HG03575 (cell line): Measurements from ENCODE around the gene NPAS3.

Source experiments
- ATAC-seq: cut with Tn5 transposase; IDR thresholded peaks from one replicate; pipeline ENCODE4 v1.9.1; 2021; ENCODE audit not compliant: unreplicated experiment, insufficient number of reproducible peaks, low FRiP score; ENCODE audit errors: extremely low read depth

Gene NPAS3

DNA sequence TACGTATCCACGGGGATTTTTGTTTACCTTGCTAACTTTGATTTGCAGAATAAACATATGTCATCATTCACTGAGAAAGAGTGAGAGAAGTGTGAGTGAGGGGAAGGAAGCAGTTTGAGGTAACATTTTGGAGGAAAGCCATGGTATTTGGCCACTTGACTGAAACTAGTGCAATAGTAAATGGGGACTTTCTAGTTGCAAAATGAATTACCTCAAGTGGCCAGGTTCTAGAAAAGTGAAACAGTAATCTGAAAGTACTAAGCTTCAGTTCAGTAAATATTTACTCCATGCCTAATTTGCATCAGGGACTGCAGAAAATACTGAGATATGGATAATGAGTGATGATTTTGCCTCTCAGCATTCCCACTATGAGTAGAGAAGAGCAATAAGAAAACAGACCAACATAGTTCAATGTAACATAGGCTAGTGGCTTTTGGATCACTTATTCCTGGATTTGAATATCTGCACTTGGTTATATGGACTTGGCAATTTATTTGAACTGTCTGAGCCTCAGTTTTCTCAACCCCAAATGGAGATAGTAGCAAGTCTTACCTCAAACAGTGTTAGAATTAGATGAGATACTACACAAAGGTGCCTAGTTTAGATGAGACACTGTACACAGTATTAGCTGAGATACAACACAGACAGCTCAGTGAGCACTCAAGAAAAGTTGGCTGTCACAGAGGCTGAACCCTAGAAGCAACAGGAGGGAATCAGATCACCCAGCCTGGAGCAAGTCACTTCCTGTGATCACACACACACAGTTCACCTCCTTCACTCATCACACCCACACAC, 439.1 kb downstream of the NPAS3 start:
- peak; percentile 75 for ATAC-seq

DNA sequence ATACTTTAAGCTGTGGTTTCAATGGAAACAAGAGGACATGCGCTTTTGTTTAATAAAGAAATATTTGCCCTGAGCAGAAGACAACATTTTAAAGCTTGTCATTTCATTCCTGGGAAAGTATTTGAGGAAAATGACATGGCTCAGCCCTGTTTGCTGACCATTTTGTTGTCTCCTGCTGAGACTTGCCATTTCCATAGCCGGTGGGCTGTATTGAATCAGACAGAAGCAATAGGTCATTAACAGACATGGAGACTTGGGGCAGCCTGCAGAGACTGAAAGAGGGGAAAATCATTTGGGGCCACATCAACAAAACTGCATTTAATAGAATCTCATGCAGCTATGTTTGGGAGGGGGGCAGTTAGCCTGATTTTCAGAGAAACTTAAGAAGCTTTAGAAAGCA, 443.0 kb downstream of the NPAS3 start:
- ATAC-seq, result no peak

DNA sequence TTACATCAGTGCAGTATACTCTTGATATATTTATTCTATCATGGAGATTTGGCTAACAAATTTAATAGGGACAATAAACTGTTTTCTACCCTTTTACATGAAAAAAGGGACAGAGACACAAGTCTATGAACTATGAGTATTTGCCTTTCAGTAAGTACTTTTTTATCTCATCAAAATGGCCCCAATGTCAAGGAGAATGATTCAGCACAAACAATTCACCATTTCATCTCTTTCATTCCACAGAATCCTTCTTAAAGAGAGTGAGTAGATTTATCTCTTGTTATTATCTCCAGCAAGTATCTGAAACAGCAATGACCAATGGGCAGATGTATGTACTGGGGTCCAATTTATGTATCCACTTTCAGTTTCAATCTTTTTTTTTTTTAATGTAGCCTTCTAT, 447.5 kb downstream of the NPAS3 start:
- ATAC-seq, result no peak

DNA sequence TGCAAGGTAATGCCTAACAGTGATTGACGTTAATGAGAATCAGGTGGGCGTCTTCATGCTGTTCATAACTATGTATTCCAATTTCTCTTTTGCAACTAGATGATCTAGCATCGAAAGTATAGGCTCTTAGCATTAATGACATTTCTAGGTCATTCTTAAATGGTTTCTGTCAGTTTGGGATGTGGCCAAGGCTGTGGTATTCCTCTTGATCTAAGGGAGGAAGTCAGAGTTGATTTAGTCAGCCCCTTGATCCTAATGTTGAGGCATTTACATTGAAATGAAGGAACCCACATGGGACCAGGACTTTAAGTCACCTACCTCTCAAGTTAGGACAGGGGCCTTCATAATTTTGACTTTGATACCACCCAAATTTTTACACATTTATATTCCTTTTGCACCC, 448.1 kb downstream of the NPAS3 start:
- ATAC-seq, result no peak

DNA sequence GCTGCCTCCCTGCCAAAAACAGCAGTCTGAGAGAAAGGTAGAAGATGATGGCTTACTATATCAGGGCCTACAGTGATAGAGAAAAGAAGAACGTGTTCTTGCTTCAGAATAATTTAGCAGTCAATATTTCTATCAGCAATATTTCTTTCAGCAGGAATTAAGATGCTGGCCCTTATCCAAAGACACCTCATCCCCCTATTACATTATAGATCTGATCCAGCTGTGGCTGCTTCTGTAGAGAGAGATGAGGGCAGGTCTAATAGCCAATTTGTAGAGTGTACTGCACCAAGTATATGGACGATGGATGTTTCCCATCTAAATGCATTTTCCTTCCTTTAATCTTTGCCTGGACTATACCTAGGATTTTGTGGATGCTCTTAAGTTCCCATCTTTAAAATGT, 451.7 kb downstream of the NPAS3 start:
- ATAC-seq, result no peak

DNA sequence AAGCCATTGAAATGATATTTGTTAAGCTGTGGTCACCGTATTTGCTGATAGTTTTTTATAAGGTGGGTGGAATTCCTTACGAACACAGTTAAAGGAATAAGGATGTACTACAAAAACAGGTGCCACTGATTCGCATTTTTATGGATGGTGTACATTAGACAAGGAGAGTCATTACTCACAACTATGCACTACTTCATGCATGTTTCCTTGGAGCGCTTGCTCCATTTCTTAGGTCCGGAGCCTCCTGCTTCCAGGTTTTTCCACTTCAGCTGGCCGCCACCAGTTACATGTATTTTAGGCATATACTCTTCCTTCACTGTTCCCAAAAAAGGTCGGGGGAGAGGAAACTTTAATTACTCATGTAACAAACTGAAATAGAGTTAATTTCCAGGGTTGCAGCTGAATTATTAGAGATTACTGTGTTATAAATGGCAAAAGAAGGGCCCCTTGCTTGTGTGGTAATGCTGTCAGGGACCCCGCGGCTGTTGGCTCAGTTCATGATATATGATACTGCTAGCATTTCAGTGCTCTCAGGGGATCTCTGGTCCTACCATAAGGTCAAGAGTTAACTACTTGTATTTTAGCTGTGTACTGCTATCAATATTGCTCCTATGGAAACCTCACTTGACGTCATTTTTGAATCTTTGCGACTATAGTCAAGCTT, 454.7 kb downstream of the NPAS3 start:
- ATAC-seq, result no peak

DNA sequence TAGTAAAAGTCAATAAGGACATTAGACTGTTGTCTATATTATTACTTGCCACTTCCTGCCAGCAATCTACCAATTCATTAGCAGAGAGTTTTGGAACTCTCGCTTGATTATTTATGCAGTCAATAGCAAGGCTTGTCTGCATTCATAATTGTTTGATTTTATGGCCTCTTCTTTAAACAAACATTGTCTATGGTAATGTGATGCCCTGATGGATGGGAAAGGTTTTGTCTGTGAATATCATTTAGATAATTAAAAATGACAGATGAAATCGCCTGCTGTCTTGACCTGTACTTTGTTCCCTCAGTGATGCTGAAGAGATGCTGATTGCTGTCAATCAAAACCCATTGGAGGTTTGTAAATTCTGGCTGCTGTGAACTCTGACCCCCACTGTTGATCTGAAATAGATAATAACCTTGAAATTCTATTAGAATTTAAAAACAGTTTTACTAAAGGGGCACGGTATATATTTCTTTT, 455.3 kb downstream of the NPAS3 start:
- ATAC-seq, result no peak

DNA sequence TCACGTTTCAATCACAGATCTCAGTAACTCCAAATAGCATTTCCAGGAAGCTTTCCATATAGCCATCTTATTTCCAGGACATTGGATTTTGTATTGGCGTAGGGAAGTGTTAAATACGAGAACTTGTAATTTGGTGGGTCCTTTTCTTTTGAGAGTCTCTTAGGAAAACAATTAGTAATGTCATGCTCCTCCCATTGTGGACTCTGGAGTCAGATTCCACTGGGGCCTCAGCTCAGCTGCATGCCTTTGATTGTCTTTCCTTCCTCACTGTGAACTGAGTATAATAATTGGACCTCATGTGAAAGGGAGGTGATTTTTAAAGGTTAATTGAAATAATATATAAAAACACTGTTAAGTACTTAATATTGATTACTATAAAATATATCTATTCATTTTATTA, 462.6 kb downstream of the NPAS3 start:
- no peak for ATAC-seq

DNA sequence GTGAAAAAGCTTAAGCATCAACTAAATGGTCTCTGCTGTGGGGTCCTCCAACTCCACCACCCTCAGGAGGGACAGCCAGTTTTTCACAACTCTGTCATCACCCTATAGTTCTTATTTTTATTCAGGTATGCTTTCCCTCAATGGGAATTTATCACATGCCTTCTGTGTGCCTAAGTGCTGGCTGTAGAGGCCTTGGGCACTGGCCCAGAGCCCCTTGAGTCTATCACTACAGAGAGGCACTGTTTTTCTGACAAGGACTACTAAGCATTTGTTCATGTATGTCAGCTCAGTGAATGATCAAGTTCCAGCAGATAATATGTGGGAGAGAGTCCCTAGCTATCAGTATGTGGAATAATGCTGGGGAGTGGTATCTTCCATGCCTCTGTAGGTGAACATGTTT, 463.9 kb downstream of the NPAS3 start:
- ATAC-seq, result no peak

DNA sequence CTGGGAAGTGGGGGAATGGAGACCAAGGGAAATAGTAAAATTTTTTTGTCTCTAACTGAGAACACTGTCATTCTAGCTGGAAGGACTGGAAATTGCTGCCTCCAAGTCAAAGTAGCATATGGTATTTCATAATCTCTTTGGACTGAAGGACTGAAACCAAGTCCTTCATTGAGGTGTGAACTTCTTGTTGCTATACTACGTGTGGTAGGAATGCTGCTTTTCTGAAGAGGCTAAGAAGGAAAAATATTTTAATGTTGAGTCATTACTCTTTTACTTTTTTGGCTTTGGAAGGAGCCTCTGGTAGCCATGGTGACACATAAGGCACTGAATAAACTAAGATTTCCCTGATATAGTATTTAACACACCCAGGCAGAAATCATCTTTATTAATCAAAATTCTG, 465.4 kb downstream of the NPAS3 start:
- no peak for ATAC-seq

DNA sequence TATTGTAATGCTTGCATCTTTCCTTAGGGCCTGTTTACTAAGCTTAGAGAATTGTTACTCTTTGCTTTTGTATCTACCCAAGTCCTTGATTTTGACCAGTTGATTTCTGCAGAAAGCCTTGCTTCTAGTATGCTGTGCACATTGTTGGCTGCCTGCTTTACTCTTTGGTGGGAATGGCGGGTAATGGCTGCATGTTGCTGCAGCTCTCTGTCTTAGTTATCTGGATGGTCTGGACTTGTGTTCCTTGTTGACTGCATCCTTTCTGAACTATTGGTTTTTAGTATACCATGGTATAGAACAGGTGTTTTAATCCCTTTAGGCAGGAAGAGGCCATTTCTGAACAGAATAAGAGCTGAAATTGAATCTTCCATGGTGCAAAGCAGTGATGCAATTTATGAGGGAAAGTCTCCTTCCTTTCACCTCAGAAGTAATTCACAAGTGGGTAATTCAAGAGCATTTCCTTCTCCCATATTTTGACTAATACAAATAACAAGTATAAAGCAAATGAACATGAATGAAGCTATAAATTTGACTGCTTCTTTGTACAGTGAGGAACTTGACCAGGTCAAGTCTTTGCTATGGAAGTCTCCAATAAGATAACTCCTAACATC, 466.4 kb downstream of the NPAS3 start:
- no peak for ATAC-seq

DNA sequence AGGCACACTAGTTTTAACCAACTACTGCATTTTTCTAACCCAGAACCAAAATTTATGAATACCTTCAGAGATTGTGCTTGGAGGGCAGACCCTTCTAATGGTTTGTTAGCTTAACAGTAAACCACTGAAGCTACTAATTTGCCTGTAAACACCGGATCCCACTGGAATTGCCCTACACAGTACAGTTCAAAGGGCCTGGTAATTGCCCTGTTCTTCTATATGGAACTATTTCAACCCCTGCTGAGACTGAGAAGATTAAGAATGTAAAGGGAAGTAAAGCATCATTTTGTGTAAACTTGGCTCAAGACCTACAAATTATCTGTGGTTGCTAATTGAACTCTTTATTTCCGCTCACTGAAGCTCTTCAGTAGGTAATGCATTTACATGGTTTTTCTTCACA, 468.1 kb downstream of the NPAS3 start:
- no peak for ATAC-seq

DNA sequence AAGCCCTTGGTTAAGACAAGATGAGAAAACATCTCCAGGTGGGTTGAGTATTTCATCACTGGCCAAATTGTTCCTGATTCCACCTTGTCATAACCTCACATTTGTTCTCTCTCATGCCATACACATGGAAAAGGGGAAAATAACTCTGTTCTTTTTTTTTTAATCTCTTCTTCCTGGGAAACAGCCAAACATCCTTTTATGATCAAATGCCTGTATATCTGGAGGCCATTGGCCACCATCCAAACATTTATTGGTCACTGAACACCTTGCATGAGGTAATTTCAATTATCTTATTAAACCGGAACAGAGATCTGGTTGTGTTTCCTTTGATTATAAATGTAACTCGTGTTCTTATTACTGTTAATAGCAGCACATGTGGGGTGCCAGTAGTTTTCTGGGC, 469.6 kb downstream of the NPAS3 start:
- ATAC-seq, result no peak

DNA sequence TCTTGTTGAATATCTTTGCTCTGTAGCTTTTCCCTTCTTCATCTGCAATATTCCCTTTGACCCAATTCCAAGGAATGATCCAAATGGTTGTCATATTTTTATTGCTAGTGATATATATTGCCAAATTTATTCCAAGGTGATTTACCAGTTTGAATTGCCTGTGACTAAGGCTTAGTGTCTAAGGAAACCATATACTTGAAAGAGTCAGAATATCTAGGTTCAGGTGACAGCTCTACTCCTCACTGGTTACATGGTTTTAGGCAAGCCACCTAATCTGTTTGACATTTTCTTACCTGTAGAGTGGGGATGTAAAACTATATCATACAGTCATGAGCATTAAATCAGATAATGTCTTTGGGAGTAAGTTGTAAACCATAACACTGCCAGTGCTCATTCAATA, 473.8 kb downstream of the NPAS3 start:
- ATAC-seq, result no peak

DNA sequence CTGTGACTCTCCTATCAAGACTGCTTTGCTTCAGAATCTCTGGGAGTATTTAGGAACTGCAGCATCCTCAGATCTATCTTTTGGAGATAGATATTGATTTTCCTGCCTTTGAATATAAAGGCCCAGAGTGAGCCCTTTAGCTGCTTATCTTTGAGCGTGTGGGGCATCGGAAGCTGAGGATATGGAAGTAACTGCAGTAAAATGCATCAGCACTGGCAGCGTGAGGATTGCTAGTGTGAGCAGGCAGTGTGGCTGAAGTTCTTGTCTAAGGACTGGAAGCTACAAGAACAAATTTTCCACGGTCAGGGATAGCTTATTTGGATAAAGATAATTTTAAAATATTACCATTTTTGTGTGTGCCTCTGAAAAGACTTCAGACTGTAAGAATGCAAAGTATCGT, 474.7 kb downstream of the NPAS3 start:
- no peak for ATAC-seq

DNA sequence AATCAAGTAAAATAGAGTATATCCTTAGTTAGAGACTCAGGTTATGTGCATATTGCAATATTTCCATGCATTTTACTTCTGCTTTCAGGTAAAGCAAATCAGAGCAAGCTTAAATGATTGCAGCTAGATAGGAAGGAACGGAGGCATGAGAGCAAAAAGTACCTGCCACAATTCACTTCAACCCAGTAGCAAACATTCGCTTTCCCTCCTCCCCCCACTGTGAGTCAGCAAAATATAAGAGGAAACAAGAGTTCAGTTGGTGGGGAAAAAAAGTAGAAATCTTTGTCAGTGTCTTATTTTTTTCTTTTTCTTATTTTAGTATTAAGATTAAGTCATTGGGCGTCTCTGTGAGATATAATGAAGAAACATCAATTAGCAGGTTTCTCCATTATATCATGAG, 475.4 kb downstream of the NPAS3 start:
- ATAC-seq, result no peak

DNA sequence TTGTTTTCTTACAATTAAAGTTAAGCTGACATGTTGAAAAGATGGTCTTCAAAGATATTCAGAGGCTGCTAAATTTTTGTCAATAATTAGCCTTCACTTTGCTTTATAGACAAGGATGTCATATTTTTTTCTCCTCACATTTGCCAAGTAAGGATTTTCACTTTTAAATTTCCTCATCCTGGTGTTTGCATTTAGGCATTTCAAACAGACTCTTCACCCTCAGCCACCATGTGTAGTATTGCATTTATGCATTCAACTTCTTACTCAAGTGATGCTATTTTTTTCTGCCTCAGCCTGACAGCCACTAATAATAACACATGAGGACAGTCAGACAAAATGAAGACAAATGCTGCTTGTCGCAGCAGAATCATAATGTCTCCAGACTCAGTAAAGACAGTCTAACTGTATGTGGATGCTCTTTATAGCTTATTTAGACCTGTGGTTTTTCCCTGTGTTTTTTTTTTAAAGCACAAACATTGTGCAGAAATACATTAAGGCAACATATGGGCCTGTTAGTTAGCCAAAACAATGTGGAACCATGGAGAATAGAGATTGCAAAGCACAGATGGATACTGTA, 481.5 kb downstream of the NPAS3 start:
- no peak for ATAC-seq

DNA sequence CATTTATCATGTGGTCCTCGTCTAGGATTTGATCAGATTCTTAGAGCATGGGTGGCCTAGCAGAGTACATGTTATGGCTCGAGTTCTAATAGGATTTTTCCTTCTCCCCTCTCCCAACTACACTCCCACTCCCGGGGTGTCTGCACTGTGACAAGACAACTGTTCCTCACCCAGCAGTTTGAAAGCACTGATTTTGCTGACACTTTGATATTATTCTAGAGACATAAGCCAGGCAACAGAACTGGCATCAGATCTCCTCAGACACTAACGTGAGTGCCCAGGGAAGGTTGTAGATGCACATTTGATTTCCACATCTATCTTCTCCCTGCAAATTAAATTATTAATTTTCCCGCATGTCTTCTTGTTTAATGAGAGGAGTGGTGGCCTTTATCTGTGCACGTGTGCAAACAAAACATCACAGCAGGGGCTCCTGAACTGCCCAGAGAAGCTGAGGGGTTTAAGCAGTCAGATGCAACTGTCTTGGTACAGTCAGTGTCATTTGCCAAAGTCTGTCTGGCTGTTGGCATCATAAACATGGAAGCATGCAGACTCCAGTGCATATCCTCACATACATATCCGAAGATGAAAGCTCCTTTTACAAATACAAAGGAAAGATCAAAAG, 491.8 kb downstream of the NPAS3 start:
- ATAC-seq, result no peak

DNA sequence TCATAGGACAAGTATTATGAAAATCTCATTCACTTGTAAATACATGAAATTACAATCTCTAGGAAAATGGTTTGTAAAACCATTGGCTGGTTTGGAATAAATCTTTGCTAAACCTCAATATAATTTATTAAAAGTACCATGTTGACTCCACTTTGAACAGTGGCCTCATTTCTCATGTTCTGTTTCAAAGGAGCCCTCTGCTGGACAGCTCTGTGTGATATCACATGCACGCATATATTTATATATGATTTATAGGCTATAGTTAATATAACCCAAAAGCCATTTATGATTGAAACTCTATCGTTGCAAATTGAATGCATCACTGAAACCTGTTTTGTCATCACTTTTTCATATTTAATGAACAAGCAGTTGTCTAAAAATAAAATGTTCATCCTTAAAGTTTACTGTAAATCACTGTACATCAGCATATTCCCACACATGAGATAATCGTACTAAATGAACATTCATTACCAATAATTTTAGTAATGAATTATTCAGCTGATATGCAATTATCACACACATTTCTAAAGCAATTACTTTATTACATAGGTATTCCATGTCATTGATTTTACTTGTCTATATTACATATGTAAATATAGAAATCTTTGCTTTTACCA, 493.8 kb downstream of the NPAS3 start:
- no peak for ATAC-seq
